NB4 (cell line): ENCODE results near the gene ARHGAP24.

Experiments
- DNase-seq: peaks from one replicate; pipeline ENCODE4 v3.0.0; 2010; ENCODE audit warnings: low read depth
- H3K4me3 ChIP-seq: one replicate; pipeline ENCODE4 v1.5.1; 2011; ENCODE audit warnings: mild to moderate bottlenecking, low read depth, low read length, moderate library complexity
- MYC ChIP-seq: IDR thresholded peaks from 2 replicates; pipeline ENCODE4 v1.6.1; 2011; ENCODE audit warnings: low read depth, low read length
- POLR2A ChIP-seq: IDR thresholded peaks from 2 replicates; pipeline ENCODE4 v1.6.1; 2011; ENCODE audit warnings: mild to moderate bottlenecking; ENCODE audit not compliant: insufficient read length; ENCODE audit errors: extremely low read depth
- TF ChIP-seq, protein P1 (sequence below): IDR thresholded peaks from 2 replicates; pipeline ENCODE4 v1.6.1; 2011; ENCODE audit warnings: low read depth, low read length
- TF ChIP-seq, protein P2 (sequence below): IDR thresholded peaks from one replicate; pipeline ENCODE4 v1.5.1; 2012; ENCODE audit warnings: low read depth, low read length

Gene ARHGAP24

DNA sequence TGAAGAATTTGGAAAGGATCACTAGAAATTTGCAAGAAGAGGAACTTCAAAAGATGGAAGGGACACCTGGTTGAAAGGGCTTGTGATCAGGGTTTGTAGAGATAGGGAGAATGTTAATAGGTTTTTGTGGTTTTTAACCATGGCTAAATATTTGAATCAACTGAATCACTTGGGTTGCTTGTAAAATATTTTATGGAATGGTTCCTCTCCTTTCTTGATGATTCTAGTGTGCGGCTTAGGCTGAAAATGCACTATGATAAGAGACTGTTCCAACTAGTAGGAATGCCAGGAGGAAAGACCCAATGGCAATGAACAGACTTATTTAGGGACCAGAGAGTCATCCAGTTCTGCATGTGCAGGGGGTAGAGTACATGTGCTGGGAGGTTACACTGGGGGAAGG is 408.2 kb downstream of the ARHGAP24 start:
- TF ChIP-seq, protein P1, sequence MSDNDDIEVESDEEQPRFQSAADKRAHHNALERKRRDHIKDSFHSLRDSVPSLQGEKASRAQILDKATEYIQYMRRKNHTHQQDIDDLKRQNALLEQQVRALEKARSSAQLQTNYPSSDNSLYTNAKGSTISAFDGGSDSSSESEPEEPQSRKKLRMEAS = no peak
- no peak for TF ChIP-seq MYC
- TF ChIP-seq POLR2A = no peak
- TF ChIP-seq, protein P2, sequence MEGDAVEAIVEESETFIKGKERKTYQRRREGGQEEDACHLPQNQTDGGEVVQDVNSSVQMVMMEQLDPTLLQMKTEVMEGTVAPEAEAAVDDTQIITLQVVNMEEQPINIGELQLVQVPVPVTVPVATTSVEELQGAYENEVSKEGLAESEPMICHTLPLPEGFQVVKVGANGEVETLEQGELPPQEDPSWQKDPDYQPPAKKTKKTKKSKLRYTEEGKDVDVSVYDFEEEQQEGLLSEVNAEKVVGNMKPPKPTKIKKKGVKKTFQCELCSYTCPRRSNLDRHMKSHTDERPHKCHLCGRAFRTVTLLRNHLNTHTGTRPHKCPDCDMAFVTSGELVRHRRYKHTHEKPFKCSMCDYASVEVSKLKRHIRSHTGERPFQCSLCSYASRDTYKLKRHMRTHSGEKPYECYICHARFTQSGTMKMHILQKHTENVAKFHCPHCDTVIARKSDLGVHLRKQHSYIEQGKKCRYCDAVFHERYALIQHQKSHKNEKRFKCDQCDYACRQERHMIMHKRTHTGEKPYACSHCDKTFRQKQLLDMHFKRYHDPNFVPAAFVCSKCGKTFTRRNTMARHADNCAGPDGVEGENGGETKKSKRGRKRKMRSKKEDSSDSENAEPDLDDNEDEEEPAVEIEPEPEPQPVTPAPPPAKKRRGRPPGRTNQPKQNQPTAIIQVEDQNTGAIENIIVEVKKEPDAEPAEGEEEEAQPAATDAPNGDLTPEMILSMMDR = no peak
- H3K4me3 ChIP-seq = no peak overlapping the region
- no peak for DNase-seq

DNA sequence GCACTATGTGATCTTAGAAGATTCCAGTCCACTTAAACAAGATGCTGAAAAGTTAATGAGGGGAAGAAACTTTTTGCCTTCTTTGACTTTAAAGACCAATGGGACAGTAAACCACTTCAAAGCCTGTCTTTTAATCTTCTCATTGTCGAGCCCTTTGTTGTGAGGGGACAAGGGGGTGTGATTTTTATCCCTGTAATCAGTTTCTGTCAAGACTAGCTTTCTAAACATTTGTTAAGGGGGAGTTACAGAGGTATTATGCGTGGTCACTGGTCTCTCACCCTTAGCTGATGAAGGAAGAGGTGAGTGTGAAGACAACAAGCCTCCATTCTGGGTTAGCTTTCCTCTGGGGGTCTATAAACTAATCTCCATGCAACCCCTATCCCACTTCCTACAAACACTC is 409.3 kb downstream of the ARHGAP24 start:
- H3K4me3 ChIP-seq = no peak overlapping the region
- TF ChIP-seq, protein P1 = no peak
- DNase-seq = no peak

DNA sequence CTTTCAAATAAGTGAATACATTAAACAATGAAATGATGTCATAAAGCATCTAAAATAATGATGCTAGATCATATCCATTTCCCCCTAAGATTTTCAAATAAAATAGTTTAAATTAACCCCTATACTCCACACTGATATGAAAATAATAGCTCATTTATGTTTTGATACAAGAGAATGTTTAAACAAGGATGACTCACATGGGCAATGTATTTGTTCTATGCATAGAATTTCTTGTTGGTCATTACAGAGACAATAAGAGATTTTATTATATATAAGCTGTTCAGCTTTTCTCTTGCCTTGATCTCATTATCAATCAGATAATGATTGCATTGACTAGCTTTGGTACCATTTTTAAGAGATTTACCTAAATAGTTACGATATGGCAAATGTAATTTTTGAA is 411.7 kb downstream of the ARHGAP24 start:
- no peak overlapping the region for H3K4me3 ChIP-seq
- TF ChIP-seq, protein P2 = no peak
- TF ChIP-seq POLR2A = no peak
- TF ChIP-seq, protein P1 = no peak
- no peak for TF ChIP-seq MYC
- no peak for DNase-seq

DNA sequence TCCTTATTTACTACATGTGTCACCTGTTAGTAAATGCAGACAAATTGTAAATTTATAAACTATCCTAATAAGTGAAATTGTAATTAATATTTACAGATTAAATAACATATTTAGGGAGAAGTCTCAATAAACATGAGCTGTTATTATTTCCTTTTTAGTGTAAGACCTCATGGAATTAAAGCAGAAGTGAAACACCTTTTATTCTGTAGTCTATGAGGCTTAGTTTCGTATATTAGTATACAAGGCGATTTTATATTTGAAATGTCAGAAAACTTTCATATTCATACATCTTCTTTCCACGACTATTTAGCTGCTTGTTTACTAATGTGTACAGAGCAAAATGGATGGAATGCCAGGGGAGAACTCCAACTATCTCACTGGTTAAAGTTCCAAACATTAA is 414.4 kb downstream of the ARHGAP24 start:
- no peak overlapping the region for H3K4me3 ChIP-seq
- DNase-seq = no peak
- TF ChIP-seq, protein P1 = no peak
- TF ChIP-seq POLR2A (no peak), MYC (no peak)
- TF ChIP-seq, protein P2 = no peak

DNA sequence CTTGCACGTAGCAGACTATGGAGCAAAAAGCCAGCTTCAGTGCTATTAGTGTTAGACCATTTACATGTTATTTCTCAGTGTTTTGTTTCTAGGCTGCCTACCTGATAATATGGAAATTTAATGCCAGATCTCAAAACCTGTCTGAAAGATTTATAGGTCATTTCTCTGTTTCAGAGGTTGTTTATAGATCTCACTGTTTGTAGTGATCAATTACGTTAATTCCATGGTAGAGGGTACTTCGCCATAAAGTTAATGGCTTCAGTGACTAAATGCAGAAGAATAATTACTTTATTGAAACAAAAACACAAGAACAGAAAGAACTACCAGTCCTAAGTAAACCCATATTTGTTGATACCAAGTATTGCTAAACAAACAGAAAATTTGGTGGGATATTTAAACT is 420.8 kb downstream of the ARHGAP24 start:
- no peak for DNase-seq
- no peak overlapping the region for H3K4me3 ChIP-seq
- TF ChIP-seq, protein P1 = no peak
- TF ChIP-seq POLR2A (no peak), MYC (no peak)
- TF ChIP-seq, protein P2 = no peak

DNA sequence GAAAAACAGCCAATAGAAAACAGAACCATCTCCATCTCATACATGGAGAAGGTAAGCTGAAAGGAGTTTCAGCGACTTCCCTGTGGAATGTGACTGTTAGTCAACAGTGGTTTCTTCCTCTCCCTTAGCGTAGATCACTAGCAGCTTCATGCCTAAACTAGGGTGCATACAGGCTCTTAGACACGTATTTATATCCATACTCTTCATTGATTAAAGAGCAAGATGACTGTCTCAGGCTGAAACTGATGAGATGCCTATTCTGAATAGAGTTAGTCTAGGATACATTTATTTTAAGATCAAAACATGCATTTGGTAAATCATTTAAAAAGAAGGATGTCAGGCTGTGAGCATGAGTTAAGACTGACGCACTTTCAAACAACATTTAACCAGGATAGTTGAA is 423.3 kb downstream of the ARHGAP24 start:
- TF ChIP-seq POLR2A = no peak
- no peak for TF ChIP-seq MYC
- TF ChIP-seq, protein P1 = no peak
- TF ChIP-seq, protein P2 = no peak
- no peak for DNase-seq
- no peak overlapping the region for H3K4me3 ChIP-seq
